Neural cell (in vitro differentiated cells): ENCODE data around the gene FRG2B. TPM values are rescaled to one million over a fixed set of nuclear protein-coding genes. Genes with fewer than 3 reads are reported as not detected.

Experiments
- H2AFZ ChIP-seq: fragments of 200-600, 300-800 bp; sonication (generic), shearing (Covaris generic); 2 replicates; pipeline ENCODE4 v1.6.0; 2014; ENCODE audit warnings: low read depth, mild to moderate bottlenecking, antibody characterized with exemption, low read length, moderate library complexity
- H3F3A ChIP-seq: fragments of 200-600 bp; shearing (Covaris generic); 2 replicates; pipeline ENCODE4 v1.6.1; 2016; ENCODE audit warnings: mild to moderate bottlenecking, moderate library complexity, mixed read lengths, antibody characterized with exemption, low read length; ENCODE audit not compliant: insufficient read depth, poor library complexity, severe bottlenecking
- H3K27ac ChIP-seq: fragments of 200-600, 300-800 bp; sonication (generic), shearing (Covaris generic); 2 replicates; pipeline ENCODE4 v1.5.1; 2014; ENCODE audit warnings: mild to moderate bottlenecking, low read length, moderate library complexity
- H3K27me3 ChIP-seq: fragments of 300-800, 200-600 bp; sonication (generic), shearing (Covaris generic); 2 replicates; pipeline ENCODE4 v1.6.0; 2014; ENCODE audit warnings: mild to moderate bottlenecking, low read depth, low read length, moderate library complexity; ENCODE audit not compliant: insufficient read depth
- H3K36me3 ChIP-seq: fragments of 300-800, 200-600 bp; sonication (generic), shearing (Covaris generic); 2 replicates; pipeline ENCODE4 v1.5.1; 2014; ENCODE audit warnings: mild to moderate bottlenecking, antibody characterized with exemption, low read length, moderate library complexity; ENCODE audit not compliant: insufficient read depth
- H3K4me2 ChIP-seq: fragments of 300-800, 200-600 bp; sonication (generic), shearing (Covaris generic); 2 replicates; pipeline ENCODE4 v1.6.0; 2014; ENCODE audit warnings: mild to moderate bottlenecking, low read length
- H3K4me3 ChIP-seq: fragments of 300-800, 200-600 bp; sonication (generic), shearing (Covaris generic); 2 replicates; pipeline ENCODE4 v1.5.1; 2014; ENCODE audit warnings: mild to moderate bottlenecking, low read length, moderate library complexity
- H3K79me2 ChIP-seq: fragments of 200-600 bp; shearing (Covaris generic); replicated peaks from 2 replicates; pipeline ENCODE4 v1.6.0; 2014; ENCODE audit warnings: mild to moderate bottlenecking, low read length, moderate library complexity; ENCODE audit not compliant: insufficient read depth
- H3K9ac ChIP-seq: fragments of 300-800, 200-600 bp; sonication (generic), shearing (Covaris generic); 2 replicates; pipeline ENCODE4 v1.6.1; 2016; ENCODE audit warnings: mild to moderate bottlenecking, low read length, mixed read lengths
- H3K9me2 ChIP-seq: fragments of 200-600 bp; shearing (Covaris generic); 2 replicates; pipeline ENCODE4 v1.6.1; 2016; ENCODE audit warnings: mild to moderate bottlenecking, low read length, mixed read lengths; ENCODE audit not compliant: insufficient read depth
- H3K9me3 ChIP-seq: fragments of 200-600, 300-800 bp; sonication (generic), shearing (Covaris generic); 2 replicates; pipeline ENCODE4 v1.6.1; 2016; ENCODE audit warnings: mild to moderate bottlenecking, mixed run types, low read length, moderate library complexity, mixed read lengths
- H4K20me1 ChIP-seq: fragments of 200-600 bp; shearing (Covaris generic); 2 replicates; pipeline ENCODE4 v1.6.1; 2016; ENCODE audit warnings: mild to moderate bottlenecking, mixed run types; ENCODE audit not compliant: insufficient read depth
- CTCF ChIP-seq: fragments of 450-650 bp; IDR thresholded peaks from 2 replicates; pipeline ENCODE4 v1.5.1; 2014; ENCODE audit warnings: antibody characterized with exemption, mild to moderate bottlenecking, moderate library complexity; ENCODE audit not compliant: poor library complexity, severe bottlenecking
- EP300 ChIP-seq: fragments of 450-650 bp; conservative IDR thresholded peaks from 2 replicates; pipeline ENCODE4 v1.6.1; 2014; ENCODE audit warnings: antibody characterized with exemption, mild to moderate bottlenecking, moderate library complexity; ENCODE audit not compliant: poor library complexity, severe bottlenecking
- EZH2 ChIP-seq: fragments of 200-600, 300-800 bp; shearing (Covaris generic), sonication (generic); IDR thresholded peaks from 2 replicates; pipeline ENCODE4 v1.6.1; 2014; ENCODE audit warnings: antibody characterized with exemption, low read length, borderline replicate concordance, mild to moderate bottlenecking; ENCODE audit not compliant: insufficient read depth, poor library complexity, severe bottlenecking
- MXI1 ChIP-seq: fragments of 450-650 bp; conservative IDR thresholded peaks from 2 replicates; pipeline ENCODE4 v1.6.1; 2014; ENCODE audit warnings: antibody characterized with exemption, mild to moderate bottlenecking; ENCODE audit not compliant: poor library complexity, severe bottlenecking
- POLR2AphosphoS5 ChIP-seq: IDR thresholded peaks from 2 replicates; pipeline ENCODE4 v1.6.1; 2012
- RAD21 ChIP-seq: fragments of 450-650 bp; conservative IDR thresholded peaks from 2 replicates; pipeline ENCODE4 v1.6.1; 2014; ENCODE audit warnings: antibody characterized with exemption, mild to moderate bottlenecking, moderate library complexity
- REST ChIP-seq: IDR thresholded peaks from 2 replicates; pipeline ENCODE4 v1.6.1; 2012; ENCODE audit warnings: borderline replicate concordance
- SMC3 ChIP-seq: fragments of 450-650 bp; conservative IDR thresholded peaks from 2 replicates; pipeline ENCODE4 v1.6.1; 2014; ENCODE audit warnings: antibody characterized with exemption, mild to moderate bottlenecking, moderate library complexity; ENCODE audit not compliant: poor library complexity
- TAF1 ChIP-seq: IDR thresholded peaks from 2 replicates; pipeline ENCODE4 v1.6.1; 2012; ENCODE audit warnings: low read depth
- polyA plus RNA-seq: library from polyadenylated mRNA; depleted of rRNA; stranded (reverse); fragments of >200 nt; gene quantifications from 2 replicates; pipeline ENCODE4 v1.2.3, GENCODE V29; 2014

Gene FRG2B
- polyA plus RNA-seq, 1 donor from 2014 or later: not detected

- Histone ChIP-seq H2AFZ (no peak overlapping the region), H3K9ac (no peak overlapping the region), H3F3A (no peaks in the 10 kb centered on the region), H3K36me3 (no peaks in the 10 kb centered on the region), H3K27me3 (no peaks in the 10 kb centered on the region), H3K4me2 (no peak overlapping the region), H4K20me1 (no peaks in the 10 kb centered on the region), H3K4me3 (no peak overlapping the region), H3K9me3 (peaks cover 21% of the 10 kb centered on the region), H3K79me2 (no peaks in the 10 kb centered on the region), H3K27ac (no peak overlapping the region), H3K9me2 (no peaks in the 10 kb centered on the region)
- no peak for TF ChIP-seq RAD21
- TF ChIP-seq TAF1: no peak
- TF ChIP-seq CTCF: no peak
- TF ChIP-seq MXI1: no peak
- TF ChIP-seq EZH2: no peak
- no peak for TF ChIP-seq REST
- no peak for TF ChIP-seq SMC3
- no peak for TF ChIP-seq EP300
- TF ChIP-seq POLR2AphosphoS5: no peak
Observed at GRCh38 chr10:133614830-133615580, 11.6 kb downstream of the FRG2B start.

GRCh38 chr10:133613699-133614098 is 12.9 kb downstream of the FRG2B start:
- TF ChIP-seq TAF1: no peak
- no peak for TF ChIP-seq EZH2
- TF ChIP-seq MXI1: no peak
- Histone ChIP-seq H3K4me3 (no peak overlapping the region), H3F3A (no peaks in the 10 kb centered on the region), H3K27ac (no peak overlapping the region), H3K27me3 (no peaks in the 10 kb centered on the region), H3K9me2 (no peaks in the 10 kb centered on the region), H4K20me1 (no peaks in the 10 kb centered on the region), H3K9me3 (peaks cover 17% of the 10 kb centered on the region), H3K79me2 (no peaks in the 10 kb centered on the region), H3K36me3 (no peaks in the 10 kb centered on the region), H2AFZ (no peak overlapping the region), H3K9ac (no peak overlapping the region), H3K4me2 (no peak overlapping the region)
